ENCODE data around the gene MYH16. TPM values are rescaled to one million over a fixed set of nuclear protein-coding genes. Genes with fewer than 3 reads are reported as not detected.

MYH16 gene
- total RNA-seq, 1 donor from 2014 or later, result not detected

GRCh38 chr7:99252166-99252895 lies 20.3 kb upstream of the MYH16 start:
- DNase-seq (ENCODE audit: low spot score), result no peak
- H3K27ac Mint-ChIP-seq (ENCODE audit: unreplicated experiment), result no peak overlapping the region
- peaks cover 5% of the 10 kb centered on the region for H3K4me1 Mint-ChIP-seq (ENCODE audit: unreplicated experiment)
- no peaks in the 10 kb centered on the region for H3K9me3 Mint-ChIP-seq (ENCODE audit: unreplicated experiment)
- TF ChIP-seq, protein P1, sequence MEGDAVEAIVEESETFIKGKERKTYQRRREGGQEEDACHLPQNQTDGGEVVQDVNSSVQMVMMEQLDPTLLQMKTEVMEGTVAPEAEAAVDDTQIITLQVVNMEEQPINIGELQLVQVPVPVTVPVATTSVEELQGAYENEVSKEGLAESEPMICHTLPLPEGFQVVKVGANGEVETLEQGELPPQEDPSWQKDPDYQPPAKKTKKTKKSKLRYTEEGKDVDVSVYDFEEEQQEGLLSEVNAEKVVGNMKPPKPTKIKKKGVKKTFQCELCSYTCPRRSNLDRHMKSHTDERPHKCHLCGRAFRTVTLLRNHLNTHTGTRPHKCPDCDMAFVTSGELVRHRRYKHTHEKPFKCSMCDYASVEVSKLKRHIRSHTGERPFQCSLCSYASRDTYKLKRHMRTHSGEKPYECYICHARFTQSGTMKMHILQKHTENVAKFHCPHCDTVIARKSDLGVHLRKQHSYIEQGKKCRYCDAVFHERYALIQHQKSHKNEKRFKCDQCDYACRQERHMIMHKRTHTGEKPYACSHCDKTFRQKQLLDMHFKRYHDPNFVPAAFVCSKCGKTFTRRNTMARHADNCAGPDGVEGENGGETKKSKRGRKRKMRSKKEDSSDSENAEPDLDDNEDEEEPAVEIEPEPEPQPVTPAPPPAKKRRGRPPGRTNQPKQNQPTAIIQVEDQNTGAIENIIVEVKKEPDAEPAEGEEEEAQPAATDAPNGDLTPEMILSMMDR (IDR thresholded peaks at IDR 0.05; ENCODE audit: unreplicated experiment), result no peak
- no peaks in the 10 kb centered on the region for H3K36me3 Mint-ChIP-seq (ENCODE audit: low read depth, unreplicated experiment)
- H3K27me3 Mint-ChIP-seq (ENCODE audit: unreplicated experiment), result peaks cover 4% of the 10 kb centered on the region
- no peak overlapping the region for H3K4me3 Mint-ChIP-seq (ENCODE audit: unreplicated experiment)

DNA sequence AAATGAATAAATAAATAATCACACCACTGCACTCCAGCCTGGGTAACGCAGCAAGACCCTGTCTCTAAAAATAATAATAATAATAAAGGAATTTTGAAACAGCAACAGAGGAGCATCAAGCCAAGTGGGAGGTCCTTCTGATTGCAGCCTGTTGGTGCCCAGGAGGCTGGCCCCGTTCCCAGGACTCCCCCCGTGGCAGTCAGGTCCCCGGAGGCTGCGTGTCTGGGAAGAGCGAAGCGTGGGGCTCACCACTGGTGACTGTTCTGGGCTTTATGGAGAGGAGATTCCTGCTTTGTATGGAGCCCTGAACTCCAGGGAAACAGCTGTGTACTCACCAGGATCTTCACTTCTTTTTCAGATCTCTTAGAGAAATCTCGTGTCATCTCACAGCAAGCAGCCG lies 19.3 kb upstream of the MYH16 start:
- H3K27ac Mint-ChIP-seq (ENCODE audit: unreplicated experiment), result no peak overlapping the region
- no peaks in the 10 kb centered on the region for H3K9me3 Mint-ChIP-seq (ENCODE audit: unreplicated experiment)
- H3K36me3 Mint-ChIP-seq (ENCODE audit: low read depth, unreplicated experiment), result no peaks in the 10 kb centered on the region

DNA sequence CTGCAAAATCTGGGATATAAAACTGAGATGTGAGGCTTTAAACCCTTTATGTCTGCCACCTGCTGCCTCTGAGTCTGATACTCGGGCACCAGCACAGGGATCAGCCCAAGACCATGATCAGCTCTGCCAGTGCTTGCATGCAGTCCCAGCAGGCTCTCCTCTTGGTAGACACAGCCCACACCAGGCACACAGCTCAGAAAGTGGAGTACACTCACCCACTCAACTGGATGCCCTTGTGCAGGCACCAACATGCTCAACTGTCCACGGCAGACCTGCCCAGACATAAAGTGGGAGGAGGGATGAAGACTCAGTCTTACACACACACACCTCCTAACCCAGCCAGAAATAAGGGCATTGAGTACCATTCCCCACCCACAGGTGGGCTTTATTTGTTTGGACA lies 18.2 kb upstream of the MYH16 start:
- Mint-ChIP-seq H3K4me1 (ENCODE audit: unreplicated experiment) (no peaks in the 10 kb centered on the region), H3K4me3 (ENCODE audit: unreplicated experiment) (no peak overlapping the region), H3K27me3 (ENCODE audit: unreplicated experiment) (peaks cover 1% of the 10 kb centered on the region), H3K9me3 (ENCODE audit: unreplicated experiment) (no peaks in the 10 kb centered on the region), H3K36me3 (ENCODE audit: low read depth, unreplicated experiment) (no peaks in the 10 kb centered on the region), H3K27ac (ENCODE audit: unreplicated experiment) (no peak overlapping the region)
- DNase-seq (ENCODE audit: low spot score), result no peak
- TF ChIP-seq, protein P1 (IDR thresholded peaks at IDR 0.05; ENCODE audit: unreplicated experiment), result no peak

More for the DNA sequence above, 19.3 kb upstream of the MYH16 start:
- peaks cover 5% of the 10 kb centered on the region for H3K4me1 Mint-ChIP-seq (ENCODE audit: unreplicated experiment)
- TF ChIP-seq, protein P1 (IDR thresholded peaks at IDR 0.05; ENCODE audit: unreplicated experiment), result no peak
- peaks cover 4% of the 10 kb centered on the region for H3K27me3 Mint-ChIP-seq (ENCODE audit: unreplicated experiment)
- no peak for DNase-seq (ENCODE audit: low spot score)
- H3K4me3 Mint-ChIP-seq (ENCODE audit: unreplicated experiment), result no peak overlapping the region

DNA sequence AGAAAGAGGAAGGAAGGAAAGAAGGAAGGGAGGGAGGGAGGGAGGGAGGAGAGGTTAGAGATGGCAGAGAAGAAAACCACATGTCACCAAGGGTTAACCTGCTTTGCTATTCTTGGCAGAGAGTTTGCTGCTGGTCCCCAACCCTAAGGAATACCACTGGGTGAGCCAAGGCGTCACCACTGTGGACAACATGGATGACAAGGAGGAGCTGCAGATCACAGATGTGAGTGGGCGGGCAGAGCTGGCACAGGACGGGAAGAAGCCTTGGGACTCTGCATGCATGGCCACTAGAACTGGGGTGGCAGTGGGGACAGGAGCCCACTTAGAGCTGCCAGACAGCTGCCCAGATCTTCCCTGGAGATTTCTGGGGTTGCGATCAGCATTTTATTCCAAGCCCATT lies 17.2 kb upstream of the MYH16 start:
- Mint-ChIP-seq H3K4me3 (ENCODE audit: unreplicated experiment) (no peak overlapping the region), H3K36me3 (ENCODE audit: low read depth, unreplicated experiment) (no peaks in the 10 kb centered on the region), H3K4me1 (ENCODE audit: unreplicated experiment) (no peaks in the 10 kb centered on the region), H3K27ac (ENCODE audit: unreplicated experiment) (no peak overlapping the region), H3K9me3 (ENCODE audit: unreplicated experiment) (no peaks in the 10 kb centered on the region), H3K27me3 (ENCODE audit: unreplicated experiment) (peaks cover 1% of the 10 kb centered on the region)
- no peak for DNase-seq (ENCODE audit: low spot score)
- TF ChIP-seq, protein P1 (IDR thresholded peaks at IDR 0.05; ENCODE audit: unreplicated experiment), result no peak

GRCh38 chr7:99257065-99257464 lies 15.6 kb upstream of the MYH16 start:
- no peak for DNase-seq (ENCODE audit: low spot score)
- Mint-ChIP-seq H3K27me3 (ENCODE audit: unreplicated experiment) (peaks cover 5% of the 10 kb centered on the region), H3K4me3 (ENCODE audit: unreplicated experiment) (no peak overlapping the region), H3K36me3 (ENCODE audit: low read depth, unreplicated experiment) (no peaks in the 10 kb centered on the region), H3K9me3 (ENCODE audit: unreplicated experiment) (no peaks in the 10 kb centered on the region), H3K4me1 (ENCODE audit: unreplicated experiment) (no peaks in the 10 kb centered on the region), H3K27ac (ENCODE audit: unreplicated experiment) (no peak overlapping the region)
- TF ChIP-seq, protein P1 (IDR thresholded peaks at IDR 0.05; ENCODE audit: unreplicated experiment), result no peak

All from endothelial cell (in vitro differentiated cells).